ENCODE measurements around the gene CTAGE8.
"Not testable (repeated sequence)": the region's sequence is repeated elsewhere in the genome, so short reads cannot be mapped to it uniquely, and the experiment has no call there.

DNA sequence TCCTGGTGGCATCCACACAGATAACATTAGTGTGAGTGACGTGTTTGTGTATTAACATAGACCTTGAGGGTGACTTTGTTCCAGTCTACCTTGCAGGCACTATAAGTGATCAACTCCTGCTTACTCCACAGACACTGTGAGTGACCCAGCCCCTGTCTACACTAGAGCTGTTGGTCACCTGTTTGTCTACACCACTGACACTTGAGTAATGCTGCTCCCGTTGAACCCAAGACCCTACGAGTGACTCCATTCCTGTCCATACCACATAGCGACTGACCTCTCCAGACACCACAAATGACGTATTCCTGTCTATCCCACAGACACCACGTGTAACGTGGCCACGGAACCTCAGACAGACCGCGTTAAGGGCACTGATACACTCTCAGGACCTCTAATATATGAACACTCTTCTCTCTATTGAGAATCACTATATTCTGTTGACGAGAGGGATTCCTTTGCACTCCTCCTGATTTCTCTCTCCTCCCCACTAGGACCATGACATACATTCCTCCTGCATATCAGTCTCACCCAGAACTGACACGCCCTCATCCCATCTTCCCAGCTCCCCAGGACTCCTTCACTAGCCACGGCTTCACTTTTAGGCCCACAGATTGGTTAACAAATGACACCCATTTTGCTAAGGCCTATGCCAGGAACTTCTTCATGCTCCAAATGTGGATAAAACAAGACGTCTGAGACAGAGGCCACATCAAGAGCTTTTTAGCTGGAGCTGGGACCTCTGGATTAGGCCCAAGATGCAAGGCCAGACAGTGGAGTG lies 23.5 kb upstream of the CTAGE8 start:
- TF ChIP-seq EZH2phosphoT487 (IDR thresholded peaks at IDR 0.05; ENCODE audit: insufficient read depth, low read depth); EZH2 (IDR thresholded peaks at IDR 0.05; ENCODE audit: insufficient read depth, poor library complexity, severe bottlenecking): not testable (repeated sequence)
